GM12878 (cell line): ENCODE data around the gene TNS4. TPM values are rescaled to one million over a fixed set of nuclear protein-coding genes. Genes with fewer than 3 reads are reported as not detected.

Source experiments
- ATAC-seq: fragments of 200-7000 bp; cut with Tn5 transposase; 3 replicates; pipeline ENCODE4 v1.9.1; 2020; ENCODE audit warnings: mild to moderate bottlenecking, moderate library complexity
- BruUV-seq: library from RNA; stranded (reverse); fragments of 400-500 nt; replicated peaks from 2 replicates; lab custom pipeline; 2021; lab: Mats Ljungman, UMichigan
- CTCF ChIA-PET: fragments of 300-600 bp; sonication (Branson Sonifier 250); formaldehyde crosslinking; extraction: SDS; loops from one replicate; lab custom pipeline; 2021; ENCODE audit warnings: inconsistent platforms; lab: Yijun Ruan, JAX
- POLR2A ChIA-PET: fragments of 350-600 bp; formaldehyde crosslinking; extraction: SDS; loops from one replicate; lab custom pipeline; 2021; ENCODE audit warnings: inconsistent platforms; lab: Charles Lee
- RAD21 ChIA-PET: fragments of 300-600 bp; sonication (Branson Sonifier 250); formaldehyde crosslinking; loops from one replicate; lab custom pipeline; 2023; ENCODE audit warnings: antibody characterized with exemption; ENCODE audit not compliant: unreplicated experiment; lab: Charles Lee
- SMC1A ChIA-PET: fragments of 300-600 bp; sonication (Branson Sonifier 250); formaldehyde crosslinking; loops from one replicate; lab custom pipeline; 2023; ENCODE audit not compliant: unreplicated experiment, uncharacterized antibody; lab: Charles Lee
- DNase-seq: peaks from one replicate; pipeline ENCODE4 v3.0.0-alpha.2; 2011; ENCODE audit warnings: low read depth, low spot score
- FAIRE-seq: peaks from 3 replicates; lab custom pipeline; 2011; peaks lifted over from hg19 to GRCh38; lab: Jason Lieb, UNC
- H2AFZ ChIP-seq: 2 replicates; pipeline ENCODE4 v1.6.0; 2011; ENCODE audit warnings: low read depth, low read length, control low read depth; ENCODE audit not compliant: control insufficient read depth
- H3K27ac ChIP-seq: 2 replicates; pipeline ENCODE4 v1.5.1; 2011; ENCODE audit warnings: control low read depth; ENCODE audit not compliant: control insufficient read depth, insufficient read depth
- H3K27me3 ChIP-seq, 2 experiments: replicated peaks in 1 of 2; 2 replicates each; pipeline versions ENCODE4 v1.6.0 to v1.6.1; 2011; ENCODE audit warnings: low read length in 1 of 2; ENCODE audit not compliant: control insufficient read depth in 2 of 2, insufficient read depth in 2 of 2
- H3K36me3 ChIP-seq, 2 experiments: 2 replicates each; pipeline ENCODE4 v1.5.1; 2011; ENCODE audit warnings: low read length in 1 of 2; ENCODE audit not compliant: control insufficient read depth in 2 of 2, insufficient read depth in 2 of 2
- H3K4me1 ChIP-seq: 2 replicates; pipeline ENCODE4 v1.6.1; 2011; ENCODE audit warnings: mild to moderate bottlenecking, low read length, moderate library complexity, mixed read lengths; ENCODE audit not compliant: control insufficient read depth, insufficient read depth
- H3K4me2 ChIP-seq: 2 replicates; pipeline ENCODE4 v1.6.0; 2011; ENCODE audit warnings: control low read depth; ENCODE audit not compliant: control insufficient read depth, insufficient read depth
- H3K4me3 ChIP-seq: fragments of 200-600 bp; sonication (generic); 2 replicates; pipeline ENCODE4 v1.5.1; 2016
- H3K79me2 ChIP-seq: 2 replicates; pipeline ENCODE4 v1.6.0; 2011; ENCODE audit warnings: low read length; ENCODE audit not compliant: control insufficient read depth, insufficient read depth
- H3K9ac ChIP-seq: 2 replicates; pipeline ENCODE4 v1.8.0; 2011; ENCODE audit warnings: low read length, control low read depth, mixed read lengths; ENCODE audit not compliant: control insufficient read depth, insufficient read depth
- H3K9me3 ChIP-seq: replicated peaks from 3 replicates; pipeline ENCODE4 v1.5.1; 2011; ENCODE audit warnings: mild to moderate bottlenecking, low read length; ENCODE audit not compliant: control insufficient read depth, insufficient read depth
- H4K20me1 ChIP-seq: 2 replicates; pipeline ENCODE4 v1.6.0; 2011; ENCODE audit not compliant: control insufficient read depth, insufficient read depth
- RB1 ChIP-seq: fragments of 450-650 bp; formaldehyde crosslinking; IDR thresholded peaks from 2 replicates; pipeline ENCODE4 v1.6.1; 2017; ENCODE audit warnings: mild to moderate bottlenecking, borderline replicate concordance
- SP1 ChIP-seq: IDR thresholded peaks from one replicate; pipeline ENCODE4 v1.6.1; 2011; ENCODE audit warnings: low read depth, low read length
- ZBTB4 ChIP-seq: fragments of 450-650 bp; formaldehyde crosslinking; IDR thresholded peaks from 2 replicates; pipeline ENCODE4 v1.4.0; 2022; ENCODE audit warnings: mild to moderate bottlenecking, moderate library complexity
- ZNF274 ChIP-seq: IDR thresholded peaks from one replicate; pipeline ENCODE4 v1.8.0; 2011; ENCODE audit not compliant: insufficient read length, insufficient read depth
- WGBS: methylation state at CpG from one replicate; pipeline ENCODE4 v1.1.6; 2016; ENCODE audit warnings: low lambda C conversion rate; ENCODE audit not compliant: insufficient replicate concordance, insufficient coverage; ENCODE audit errors: missing lambda C conversion rate; 5-methylcytosine and 5-hydroxymethylcytosine counted together
- in situ Hi-C: fragments of 300-500 bp; cut with MboI; formaldehyde crosslinking; loops from 9 replicates; pipeline ENCODE4 v1.14.3; 2018; ENCODE audit warnings: mixed read lengths
- intact Hi-C: fragments of 100-400 bp; cut with micrococcal nuclease; formaldehyde crosslinking; loops from one replicate; pipeline ENCODE4 v1.14.2; 2022; ENCODE audit not compliant: unreplicated experiment
- polyA plus RNA-seq, 11 experiments: library from polyadenylated mRNA; depleted of rRNA in 4 of 11; unstranded in 6 of 11; stranded (reverse) in 5 of 11; fragments of >200 nt; fragmentation: Nextera tagmentation in 4 of 11; fragmentation: Illumina TruSeq in 1 of 11; extraction: Ambion mirVana in 4 of 11; extraction: Trizol in 1 of 11; gene quantifications; 1 replicate in 1 of 11; 2 replicates in 10 of 11; pipeline versions ENCODE4 v1.2.1 to v1.2.3, GENCODE V29; 2011 to 2016; ENCODE audit warnings: inconsistent platforms in 2 of 11, missing spikeins in 2 of 11, low read depth in 1 of 11
- total RNA-seq, 4 experiments: library from RNA; depleted of rRNA in 3 of 4; stranded (reverse); fragments of >200 nt in 3 of 4; fragmentation: Illumina TruSeq in 1 of 4; extraction: Trizol in 1 of 4; gene quantifications; 2 replicates each; pipeline versions ENCODE4 v1.2.1 to v1.2.3, GENCODE V29; 2013 to 2021

The TNS4 gene
- total and polyA plus RNA-seq, 10 of the 15 experiments (the other 5 are each of a cell fraction or from before 2014, with no cell fraction given): 0.10 to 0.90 (median 0.68) TPM; not detected in 2

GRCh38 chr17:40432864-40433528 is 68.4 kb downstream of the TNS4 start:
- ChIA-PET CTCF (interaction anchor here (1.2 to 2.0 kb wide), 3 partner anchors 14 to 17 kb away, joined by 3 to 10 read pairs (median 5); partner anchors contain the start of gene TOP2A), SMC1A (interaction anchor here (1.1 kb wide), 1 partner anchor 51 kb away, joined by 3 read pairs; no protein-coding TSS in a partner anchor), RAD21 (interaction anchor here (1.6 kb wide), 1 partner anchor 67 kb away, joined by 4 read pairs; no protein-coding TSS in a partner anchor), POLR2A (no interaction called here)
- in situ Hi-C loops: loop anchor here (25.0 kb wide), 1 partner anchor 104 kb away; no protein-coding TSS in a partner anchor
- intact Hi-C loops: no loop called here
- Histone ChIP-seq H4K20me1 (no peaks in the 10 kb centered on the region), H3K27ac (no peak overlapping the region), H2AFZ (no peak overlapping the region), H3K4me3 (no peak overlapping the region), H3K36me3 (no peaks in the 10 kb centered on the region), H3K79me2 (no peaks in the 10 kb centered on the region), H3K27me3 (0 out of 4 replicates have a peak, but pooled peaks cover 0 to 3% of the 10 kb centered on the region in 2 experiments), H3K9ac (no peak overlapping the region), H3K4me2 (no peak overlapping the region), H3K9me3 (no peaks in the 10 kb centered on the region; the same call in 2 of the 3 replicates), H3K4me1 (peaks cover 3% of the 10 kb centered on the region)
- DNase-seq: no peak
- BruUV-seq: no TSS peak
- 17% methylated on average over 2 of the region's 2 CpGs for WGBS
- ATAC-seq: no peak
- no peak for FAIRE-seq
- TF ChIP-seq ZNF274 (no peak), ZBTB4 (no peak), SP1 (no peak), RB1 (no peak)
- TF ChIP-seq, all 136 proteins: peak for 0
